ENCODE data around the gene STARD10. TPM values are rescaled to one million over a fixed set of nuclear protein-coding genes. Genes with fewer than 3 reads are reported as not detected.

STARD10 gene
- total and polyA plus RNA-seq, 9 of the 15 experiments (the other 6 are each of a cell fraction or from before 2014, with no cell fraction given): 0.15 to 52.9 (median 32.3) TPM

- peak in 1 of 2 experiments; percentile 43; a peak in 1 of 4 replicates for TF ChIP-seq ZNF639 (CRISPR knock-in tag; conservative IDR thresholded peaks at IDR 0.05 in 1 of 2, IDR thresholded peaks at IDR 0.05 in 1 of 2)
- TF ChIP-seq E2F1 (CRISPR knock-in tag; IDR thresholded peaks at IDR 0.05): no peak
- TF ChIP-seq ZNF140 (CRISPR knock-in tag; IDR thresholded peaks at IDR 0.05): no peak
- no peak for TF ChIP-seq ZNF76 (CRISPR knock-in tag; IDR thresholded peaks at IDR 0.05; ENCODE audit: borderline replicate concordance)
- TF ChIP-seq, protein P1, sequence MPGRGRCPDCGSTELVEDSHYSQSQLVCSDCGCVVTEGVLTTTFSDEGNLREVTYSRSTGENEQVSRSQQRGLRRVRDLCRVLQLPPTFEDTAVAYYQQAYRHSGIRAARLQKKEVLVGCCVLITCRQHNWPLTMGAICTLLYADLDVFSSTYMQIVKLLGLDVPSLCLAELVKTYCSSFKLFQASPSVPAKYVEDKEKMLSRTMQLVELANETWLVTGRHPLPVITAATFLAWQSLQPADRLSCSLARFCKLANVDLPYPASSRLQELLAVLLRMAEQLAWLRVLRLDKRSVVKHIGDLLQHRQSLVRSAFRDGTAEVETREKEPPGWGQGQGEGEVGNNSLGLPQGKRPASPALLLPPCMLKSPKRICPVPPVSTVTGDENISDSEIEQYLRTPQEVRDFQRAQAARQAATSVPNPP (IDR thresholded peaks at IDR 0.05; ENCODE audit: borderline replicate concordance, insufficient read depth, insufficient read length): no peak
- peak; percentile 72 for TF ChIP-seq HNRNPL (IDR thresholded peaks at IDR 0.05; ENCODE audit: low read depth, low read length)
- TF ChIP-seq, protein P2, sequence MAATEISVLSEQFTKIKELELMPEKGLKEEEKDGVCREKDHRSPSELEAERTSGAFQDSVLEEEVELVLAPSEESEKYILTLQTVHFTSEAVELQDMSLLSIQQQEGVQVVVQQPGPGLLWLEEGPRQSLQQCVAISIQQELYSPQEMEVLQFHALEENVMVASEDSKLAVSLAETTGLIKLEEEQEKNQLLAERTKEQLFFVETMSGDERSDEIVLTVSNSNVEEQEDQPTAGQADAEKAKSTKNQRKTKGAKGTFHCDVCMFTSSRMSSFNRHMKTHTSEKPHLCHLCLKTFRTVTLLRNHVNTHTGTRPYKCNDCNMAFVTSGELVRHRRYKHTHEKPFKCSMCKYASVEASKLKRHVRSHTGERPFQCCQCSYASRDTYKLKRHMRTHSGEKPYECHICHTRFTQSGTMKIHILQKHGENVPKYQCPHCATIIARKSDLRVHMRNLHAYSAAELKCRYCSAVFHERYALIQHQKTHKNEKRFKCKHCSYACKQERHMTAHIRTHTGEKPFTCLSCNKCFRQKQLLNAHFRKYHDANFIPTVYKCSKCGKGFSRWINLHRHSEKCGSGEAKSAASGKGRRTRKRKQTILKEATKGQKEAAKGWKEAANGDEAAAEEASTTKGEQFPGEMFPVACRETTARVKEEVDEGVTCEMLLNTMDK (IDR thresholded peaks at IDR 0.05; ENCODE audit: borderline replicate concordance, insufficient read depth, low read depth, low read length, poor library complexity, severe bottlenecking): peak; percentile 25
- TF ChIP-seq ZNF3 (CRISPR knock-in tag; IDR thresholded peaks at IDR 0.05): no peak
- no peak for TF ChIP-seq PRPF4 (IDR thresholded peaks at IDR 0.05; ENCODE audit: insufficient read depth, low read depth, low read length, poor library complexity, severe bottlenecking)
- no peak for TF ChIP-seq DLX4 (CRISPR knock-in tag; IDR thresholded peaks at IDR 0.05)
- no peak for TF ChIP-seq PCBP1 (IDR thresholded peaks at IDR 0.05; ENCODE audit: low read depth, low read length, poor library complexity, severe bottlenecking)
- no peak for TF ChIP-seq MIER1 (IDR thresholded peaks at IDR 0.05; ENCODE audit: low read depth)
- no peak for TF ChIP-seq TRIM28 (IDR thresholded peaks at IDR 0.05)
- no peak for TF ChIP-seq ZC3H11A (IDR thresholded peaks at IDR 0.05; ENCODE audit: low read depth, low read length)
- no peak for TF ChIP-seq HES1 (IDR thresholded peaks at IDR 0.05; ENCODE audit: low read depth)
- TF ChIP-seq LEF1 (IDR thresholded peaks at IDR 0.05): no peak
- peak; percentile 87 for TF ChIP-seq RBFOX2 (IDR thresholded peaks at IDR 0.05; ENCODE audit: low read depth, low read length)
- TF ChIP-seq DPF2 (IDR thresholded peaks at IDR 0.05): no peak; the same call in 1 of the 2 replicates
- peak; percentile 14; the same call in 1 of the 2 replicates for TF ChIP-seq ESRRA (IDR thresholded peaks at IDR 0.05; ENCODE audit: borderline replicate concordance, low read depth)
Measured at GRCh38 chr11:72821920-72822799, 28.3 kb upstream of the STARD10 start (continued).

Data from K562 (cell line).